Motor neuron (in vitro differentiated cells): Measurements from ENCODE around the gene TMEM204. TPM values are rescaled to one million over a fixed set of nuclear protein-coding genes. Genes with fewer than 3 reads are reported as not detected.
A peak's percentile ranks its signal among the peaks of the same experiment; 100 is the strongest.
"Not testable (repeated sequence)": the region's sequence is repeated elsewhere in the genome, so short reads cannot be mapped to it uniquely, and the experiment has no call there.

Experiments used
- ATAC-seq, 8 experiments: fragments of 200-7000 bp; cut with Tn5 transposase; replicated peaks in 6 of 8; 2 replicates each; pipeline ENCODE4 v1.8.0; 2021; ENCODE audit warnings: mild to moderate bottlenecking in 8 of 8, moderate library complexity in 8 of 8
- H3K27ac ChIP-seq, 2 donors: fragments of 250-450 bp; sonication (Bioruptor Pico); 2 replicates each; pipeline ENCODE4 v1.9.0; 2021; ENCODE audit warnings: antibody characterized with exemption in 2 of 2, mild to moderate bottlenecking in 2 of 2, moderate library complexity in 1 of 2
- H3K4me1 ChIP-seq, 2 donors: fragments of 250-450 bp; sonication (Bioruptor Pico); replicated peaks in 1 of 2; 2 replicates each; pipeline ENCODE4 v1.6.1; 2021; ENCODE audit warnings: antibody characterized with exemption in 2 of 2, mild to moderate bottlenecking in 2 of 2, moderate library complexity in 1 of 2
- H3K4me3 ChIP-seq, 5 donors: fragments of 250-450 bp; sonication (Bioruptor Pico); 2 replicates each; pipeline ENCODE4 v1.9.0; 2021; ENCODE audit warnings: antibody characterized with exemption in 5 of 5, mild to moderate bottlenecking in 5 of 5, moderate library complexity in 4 of 5
- WGBS, 10 experiments: fragments of 450-650 bp; shearing (Covaris generic); methylation state at CpG; one replicate each; pipeline ENCODE4 v1.0.0; 2022; 5-methylcytosine and 5-hydroxymethylcytosine counted together
- in situ Hi-C, 9 experiments: fragments of 400-800 bp; cut with MboI; loops; one replicate each; pipeline ENCODE4 v1.15.0; 2021; ENCODE audit warnings: low sequenced_read_pairs in 9 of 9, low pct_unique_long_range_greater_than_20kb in 2 of 9; ENCODE audit not compliant: unreplicated experiment in 9 of 9
- total RNA-seq, 8 experiments: library from RNA; unstranded; fragments of 300-600 nt; gene quantifications; 2 replicates each; pipeline versions ENCODE4 v1.2.3 to v1.2.4, GENCODE V29; 2022

The TMEM204 gene
- total RNA-seq, 8 experiments from 2014 or later, result 0.05 to 3.0 (median 0.71) TPM; not detected in 1

DNA sequence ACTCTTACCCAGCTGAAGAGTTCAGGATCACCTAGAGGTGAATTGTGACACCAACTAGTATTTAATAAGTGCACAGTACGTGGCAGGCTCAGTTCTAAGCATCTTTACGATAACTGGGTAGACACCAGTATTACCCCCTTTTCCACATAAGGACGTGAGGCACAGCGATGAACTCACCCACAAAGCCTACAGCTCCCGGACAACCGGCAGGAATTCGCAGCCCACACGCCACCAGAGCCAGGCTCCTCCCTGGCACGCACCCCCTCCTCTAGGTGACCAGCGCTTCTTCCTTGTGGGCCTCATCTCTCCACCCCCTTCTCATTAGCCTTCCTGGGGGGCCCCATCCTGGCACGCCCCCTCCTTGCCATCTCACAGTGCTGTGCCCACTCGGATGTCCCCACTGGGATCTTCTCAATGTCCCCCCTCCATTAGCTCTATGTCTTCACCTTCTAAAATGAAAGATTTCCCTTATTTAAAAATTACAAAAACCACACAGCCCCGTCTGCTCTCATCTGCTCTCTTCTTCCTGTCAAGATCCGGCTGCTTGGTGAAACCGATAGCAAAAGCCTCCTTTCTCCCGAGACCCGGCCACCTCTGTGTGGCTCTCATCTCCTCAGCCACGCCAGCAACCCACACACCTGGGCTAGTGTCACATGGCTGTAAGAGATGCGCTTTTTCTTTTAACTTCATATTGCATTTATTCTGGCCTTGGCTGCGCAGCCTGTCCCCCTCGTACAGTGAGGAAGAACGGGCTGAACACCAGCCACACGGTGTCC, 57.7 kb downstream of the TMEM204 start:
- Histone ChIP-seq H3K4me1 (no peaks in the 10 kb centered on the region), H3K4me3 (no peak overlapping the region), H3K27ac (no peak overlapping the region)
- ATAC-seq, result peak in 3 of 8 experiments; percentile 38 to 78 (median 73)
- in situ Hi-C loops, result no loop called here
- 70 to 100% (median 93%) methylated on average over 1 to 7 of the region's 23 CpGs; no CpG with 5 or more reads in 5 of the 10 experiments for WGBS, 10 experiments

GRCh38 chr16:1592446-1592845, 59.0 kb downstream of the TMEM204 start:
- H3K4me1 ChIP-seq, result no peaks in the 10 kb centered on the region
- H3K27ac ChIP-seq, result no peak overlapping the region
- H3K4me3 ChIP-seq, result no peak overlapping the region
- 59 to 100% (median 96%) methylated on average over 1 to 7 of the region's 16 CpGs; no CpG with 5 or more reads in 6 of the 10 experiments for WGBS, 10 experiments
- in situ Hi-C loops, result no loop called here
- ATAC-seq, result no peak

DNA sequence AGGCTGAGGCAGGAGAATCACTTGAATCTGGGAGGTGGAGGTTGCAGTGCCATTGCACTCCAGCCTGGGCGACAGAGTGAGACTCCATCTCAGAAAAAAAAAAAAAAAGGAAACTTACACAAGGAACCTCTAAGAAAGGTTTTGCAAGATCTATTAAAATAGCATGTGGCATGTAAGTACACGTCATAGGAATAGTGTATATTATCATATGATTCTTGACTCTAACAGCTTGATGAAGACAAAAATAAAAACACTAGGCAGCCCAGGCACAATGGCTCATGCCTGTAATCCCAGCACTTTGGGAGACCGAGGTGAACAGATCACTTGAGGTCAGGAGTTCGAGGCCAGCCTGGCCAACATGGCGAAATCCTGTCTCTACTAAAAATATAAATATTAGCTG, 62.0 kb downstream of the TMEM204 start:
- H3K4me3 ChIP-seq, in situ Hi-C loops, H3K4me1 ChIP-seq, H3K27ac ChIP-seq, ATAC-seq: not testable (repeated sequence)
- WGBS, 10 experiments, result 86 to 100% (median 100%) methylated on average over 1 to 5 of the region's 5 CpGs; no CpG with 5 or more reads in 5 of the 10 experiments

DNA sequence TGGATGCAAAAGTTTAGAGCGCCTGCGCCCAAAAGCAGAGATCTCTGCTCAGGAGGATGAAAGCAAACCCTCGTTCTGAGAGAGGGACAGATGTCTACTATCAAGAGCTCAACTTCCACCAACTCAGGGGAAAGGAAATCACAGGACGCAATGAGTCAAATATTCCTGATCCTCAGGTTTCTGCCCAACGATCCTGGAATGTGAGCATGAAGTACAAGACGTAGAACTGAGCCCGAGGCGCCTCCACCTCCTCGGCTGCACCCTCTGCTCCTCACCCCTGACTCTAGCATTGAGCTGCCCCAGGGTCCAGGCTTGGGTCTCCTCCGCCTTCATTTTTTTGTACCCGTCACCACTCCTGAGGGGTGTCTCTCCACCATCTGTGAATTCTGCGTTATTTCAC, 63.0 kb downstream of the TMEM204 start:
- no peak overlapping the region for H3K27ac ChIP-seq
- in situ Hi-C loops, result no loop called here
- no peak for ATAC-seq
- WGBS, 10 experiments, result 80 to 96% (median 90%) methylated on average over 1 to 11 of the region's 12 CpGs
- H3K4me1 ChIP-seq, result no peaks in the 10 kb centered on the region
- no peak overlapping the region for H3K4me3 ChIP-seq

GRCh38 chr16:1597154-1597553, 63.7 kb downstream of the TMEM204 start:
- 80 to 100% (median 96%) methylated on average over 1 to 3 of the region's 13 CpGs; no CpG with 5 or more reads in 4 of the 10 experiments for WGBS, 10 experiments
- ATAC-seq, result no peak
- in situ Hi-C loops, result no loop called here
- Histone ChIP-seq H3K4me1 (no peaks in the 10 kb centered on the region), H3K4me3 (no peak overlapping the region), H3K27ac (no peak overlapping the region)

DNA sequence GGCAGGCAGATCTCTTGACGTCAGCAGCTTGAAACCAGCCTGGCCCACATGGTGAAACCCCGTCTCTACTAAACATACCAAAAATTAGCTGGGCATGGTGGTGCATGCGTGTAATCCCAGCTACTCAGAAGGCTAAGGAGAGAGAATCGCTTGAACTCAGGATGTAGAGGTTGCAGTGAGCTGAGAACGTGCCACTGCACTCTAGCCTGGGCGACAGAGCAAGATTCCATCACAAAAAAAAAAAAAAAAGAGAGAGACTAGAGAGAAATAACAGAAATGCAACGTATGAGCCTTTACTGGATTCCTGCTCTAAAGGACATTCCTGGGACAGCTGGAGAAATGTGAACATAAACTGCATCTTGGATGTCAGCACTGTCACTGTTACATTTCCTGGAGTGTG, 67.6 kb downstream of the TMEM204 start:
- Histone ChIP-seq H3K27ac (no peak overlapping the region), H3K4me3 (no peak overlapping the region), H3K4me1 (no peaks in the 10 kb centered on the region)
- in situ Hi-C loops, result no loop called here
- WGBS, 10 experiments, result 75 to 100% (median 94%) methylated on average over 1 to 6 of the region's 7 CpGs; no CpG with 5 or more reads in 1 of the 10 experiments
- no peak for ATAC-seq

DNA sequence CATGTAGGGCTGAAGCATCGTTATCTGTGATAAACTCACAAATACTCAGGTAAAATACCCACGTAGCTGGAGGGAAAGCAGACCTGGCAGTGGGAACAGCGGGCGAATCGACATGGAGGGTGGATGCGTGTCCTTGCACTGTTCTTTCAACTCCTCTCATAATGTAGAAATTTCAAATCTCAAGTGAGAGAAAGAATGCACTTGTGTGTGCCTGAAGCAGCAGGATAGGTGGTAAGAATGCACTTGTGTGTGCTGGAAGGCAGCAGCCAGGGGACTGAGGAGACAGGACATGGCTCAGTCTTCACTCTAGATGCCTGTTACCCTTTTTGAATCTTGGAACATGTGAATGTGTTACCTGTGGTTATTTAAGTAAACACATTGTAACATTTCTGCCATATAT, 68.0 kb downstream of the TMEM204 start:
- H3K4me1 ChIP-seq, result no peaks in the 10 kb centered on the region
- ATAC-seq, result no peak
- H3K27ac ChIP-seq, result no peak overlapping the region
- in situ Hi-C loops, result no loop called here
- 42 to 97% (median 85%) methylated on average over 1 to 5 of the region's 6 CpGs; no CpG with 5 or more reads in 2 of the 10 experiments for WGBS, 10 experiments
- no peak overlapping the region for H3K4me3 ChIP-seq

- H3K27ac ChIP-seq, result no peak overlapping the region
- H3K4me1 ChIP-seq, result no peaks in the 10 kb centered on the region
- in situ Hi-C loops, result no loop called here
- ATAC-seq, result no peak
- no peak overlapping the region for H3K4me3 ChIP-seq
- 92 to 95% (median 93%) methylated on average over 6 to 11 of the region's 20 CpGs; no CpG with 5 or more reads in 5 of the 10 experiments for WGBS, 10 experiments
These were observed 68.8 kb downstream of the TMEM204 start for GRCh38 chr16:1602285-1602684.

Other genes with a start within 250 kb of the TMEM204 start
- 100 to 1,000 TPM in 3 of 8 experiments, 10 to 100 TPM in 5; 34.9 to 122 (median 59.1) TPM for gene UBE2I, start 224.0 kb upstream of the TMEM204 start, total RNA-seq
- 10 to 100 TPM in 2 of 8 experiments, 1 to 10 TPM in 4, under 1 TPM in 2; 0.40 to 85.8 (median 4.7) TPM for gene BAIAP3, start 200.0 kb upstream of the TMEM204 start, total RNA-seq
- gene TSR3, start 181.8 kb upstream of the TMEM204 start, total RNA-seq, result 10 to 100 TPM; 26.5 to 63.6 (median 39.8) TPM
- 10 to 100 TPM; 13.4 to 90.4 (median 32.8) TPM for gene GNPTG, start 181.7 kb upstream of the TMEM204 start, total RNA-seq
- 10 to 100 TPM in 3 of 8 experiments, 1 to 10 TPM in 5; 4.0 to 34.7 (median 8.5) TPM for gene UNKL, start 119.0 kb upstream of the TMEM204 start, total RNA-seq
- gene UQCC4, start 112.9 kb upstream of the TMEM204 start, total RNA-seq, result 10 to 100 TPM; 15.7 to 24.9 (median 20.5) TPM
- 1 to 10 TPM in 1 of 8 experiments, under 1 TPM in 3, not detected in 4; 0.29 to 1.2 (median 0.46) TPM for gene PERCC1, start 102.6 kb upstream of the TMEM204 start, total RNA-seq
- 1 to 10 TPM in 3 of 8 experiments, under 1 TPM in 5; 0.13 to 1.4 (median 0.64) TPM for gene CCDC154, start 89.1 kb upstream of the TMEM204 start, total RNA-seq
- 10 to 100 TPM; 10.0 to 58.5 (median 27.4) TPM for gene CLCN7, start 58.6 kb upstream of the TMEM204 start, total RNA-seq
- under 1 TPM in 4 of 8 experiments, not detected in 4; 0.11 to 0.46 (median 0.16) TPM for gene PTX4, start 44.7 kb upstream of the TMEM204 start, total RNA-seq
- 10 to 100 TPM in 7 of 8 experiments, 1 to 10 TPM in 1; 8.1 to 37.8 (median 15.2) TPM for gene TELO2, start 40.3 kb upstream of the TMEM204 start, total RNA-seq
- gene IFT140, start 78.4 kb downstream of the TMEM204 start, total RNA-seq, result 10 to 100 TPM; 11.1 to 35.3 (median 19.5) TPM
- gene CRAMP1, start 78.7 kb downstream of the TMEM204 start, total RNA-seq, result 10 to 100 TPM in 5 of 8 experiments, 1 to 10 TPM in 3; 7.0 to 24.8 (median 11.0) TPM
- 10 to 100 TPM; 19.3 to 96.7 (median 34.8) TPM for gene JPT2, start 144.6 kb downstream of the TMEM204 start, total RNA-seq
- 10 to 100 TPM; 22.1 to 99.5 (median 55.4) TPM for gene MAPK8IP3, start 172.5 kb downstream of the TMEM204 start, total RNA-seq
- 10 to 100 TPM; 41.7 to 59.9 (median 43.5) TPM for gene NME3, start 237.9 kb downstream of the TMEM204 start, total RNA-seq
- 10 to 100 TPM in 2 of 8 experiments, 1 to 10 TPM in 6; 4.6 to 21.1 (median 6.4) TPM for gene EME2, start 239.1 kb downstream of the TMEM204 start, total RNA-seq
- gene MRPS34, start 239.5 kb downstream of the TMEM204 start, total RNA-seq, result 100 to 1,000 TPM in 3 of 8 experiments, 10 to 100 TPM in 5; 68.4 to 150 (median 87.1) TPM
- gene SPSB3, start 248.9 kb downstream of the TMEM204 start, total RNA-seq, result 10 to 100 TPM; 15.0 to 73.8 (median 36.0) TPM
- gene NUBP2, start 249.3 kb downstream of the TMEM204 start, total RNA-seq, result 10 to 100 TPM; 53.7 to 89.6 (median 67.6) TPM